SU-DHL-6 (cell line): ENCODE data around the gene LRRC4C.

Experiments used
- H2AFZ ChIP-seq: fragments of 200-600 bp; sonication (generic); 2 replicates; pipeline ENCODE4 v1.6.1; 2014; ENCODE audit warnings: low read depth, mild to moderate bottlenecking, moderate library complexity, mixed read lengths, antibody characterized with exemption, low read length; ENCODE audit not compliant: severe bottlenecking
- H3F3A ChIP-seq: fragments of 200-600 bp; shearing (Covaris generic); 2 replicates; pipeline ENCODE4 v1.6.0; 2016; ENCODE audit warnings: antibody characterized with exemption, mild to moderate bottlenecking; ENCODE audit not compliant: insufficient read depth
- H3K27ac ChIP-seq: fragments of 200-600 bp; sonication (generic); 2 replicates; pipeline ENCODE4 v1.5.1; 2016; ENCODE audit warnings: low read depth, mild to moderate bottlenecking, low read length, moderate library complexity, mixed read lengths
- H3K27me3 ChIP-seq: fragments of 200-600 bp; sonication (generic), shearing (Covaris generic); 2 replicates; pipeline ENCODE4 v1.6.0; 2014; ENCODE audit warnings: mild to moderate bottlenecking, low read length
- H3K36me3 ChIP-seq: fragments of 200-600 bp; sonication (generic); 2 replicates; pipeline ENCODE4 v1.6.1; 2014; ENCODE audit warnings: mild to moderate bottlenecking, low read length, mixed read lengths
- H3K4me2 ChIP-seq: fragments of 300-600, 200-600 bp; shearing (Covaris generic), sonication (generic); 2 replicates; pipeline ENCODE4 v1.6.0; 2014; ENCODE audit warnings: low read length, low read depth, mild to moderate bottlenecking; ENCODE audit not compliant: poor library complexity, severe bottlenecking
- H3K4me3 ChIP-seq: fragments of 200-600 bp; sonication (generic); 2 replicates; pipeline ENCODE4 v1.5.1; 2014; ENCODE audit warnings: antibody characterized with exemption, low read length, mild to moderate bottlenecking, mixed read lengths; ENCODE audit not compliant: insufficient read depth, poor library complexity, severe bottlenecking
- H3K79me2 ChIP-seq: fragments of 200-600 bp; sonication (generic); 2 replicates; pipeline ENCODE4 v1.6.1; 2014; ENCODE audit warnings: mild to moderate bottlenecking, low read length, moderate library complexity; ENCODE audit not compliant: insufficient read depth
- H3K9ac ChIP-seq: fragments of 200-600 bp; sonication (generic); 2 replicates; pipeline ENCODE4 v1.7.0; 2014; ENCODE audit warnings: mild to moderate bottlenecking, low read length
- H3K9me2 ChIP-seq: fragments of 200-600 bp; sonication (generic); replicated peaks from 2 replicates; pipeline ENCODE4 v1.6.1; 2014; ENCODE audit warnings: low read length; ENCODE audit not compliant: insufficient read depth
- H3K9me3 ChIP-seq: fragments of 200-600 bp; sonication (generic); 2 replicates; pipeline ENCODE4 v1.6.1; 2014; ENCODE audit warnings: low read length, mixed read lengths; ENCODE audit not compliant: insufficient read depth
- H4K20me1 ChIP-seq: fragments of 200-600 bp; sonication (generic); 2 replicates; pipeline ENCODE4 v1.6.1; 2014; ENCODE audit warnings: low read depth, mild to moderate bottlenecking, antibody characterized with exemption, low read length, moderate library complexity, mixed read lengths
- EZH2phosphoT487 ChIP-seq: fragments of 200-600 bp; sonication (generic), shearing (Covaris generic); conservative IDR thresholded peaks from 2 replicates; pipeline ENCODE4 v1.6.1; 2018; ENCODE audit warnings: mild to moderate bottlenecking, antibody characterized with exemption, low read length, moderate library complexity, mixed read lengths
- TF ChIP-seq, protein P1 (sequence below): fragments of 200-600 bp; sonication (generic); IDR thresholded peaks from one replicate; pipeline ENCODE4 v1.5.1; 2017; ENCODE audit warnings: antibody characterized with exemption, mild to moderate bottlenecking, low read length, moderate library complexity; ENCODE audit not compliant: insufficient read depth, poor library complexity, severe bottlenecking

The LRRC4C gene

DNA sequence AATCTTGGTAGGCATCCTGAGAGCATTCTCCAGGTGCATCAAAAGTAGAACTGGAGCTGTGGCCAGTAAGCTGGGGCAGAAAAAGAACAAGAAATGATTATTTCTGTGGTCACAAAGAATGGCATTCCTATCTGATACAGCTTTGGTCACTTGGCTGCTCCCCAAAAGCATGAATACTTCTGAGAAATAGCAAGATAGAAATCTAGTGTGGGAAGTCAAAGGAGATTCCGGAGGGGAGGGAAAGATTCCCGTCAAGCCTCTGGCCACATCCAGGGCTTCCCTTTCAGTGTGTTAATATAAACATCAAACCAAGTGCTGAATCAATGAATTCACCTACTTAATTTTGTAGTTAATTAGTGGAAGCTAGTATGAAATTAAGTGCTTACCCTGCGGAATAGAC, 1185.4 kb downstream of the LRRC4C start:
- no peak overlapping the region for H2AFZ ChIP-seq
- H3K4me3 ChIP-seq = no peak overlapping the region
- no peaks in the 10 kb centered on the region for H4K20me1 ChIP-seq
- no peaks in the 10 kb centered on the region for H3K9me2 ChIP-seq
- TF ChIP-seq, protein P1, sequence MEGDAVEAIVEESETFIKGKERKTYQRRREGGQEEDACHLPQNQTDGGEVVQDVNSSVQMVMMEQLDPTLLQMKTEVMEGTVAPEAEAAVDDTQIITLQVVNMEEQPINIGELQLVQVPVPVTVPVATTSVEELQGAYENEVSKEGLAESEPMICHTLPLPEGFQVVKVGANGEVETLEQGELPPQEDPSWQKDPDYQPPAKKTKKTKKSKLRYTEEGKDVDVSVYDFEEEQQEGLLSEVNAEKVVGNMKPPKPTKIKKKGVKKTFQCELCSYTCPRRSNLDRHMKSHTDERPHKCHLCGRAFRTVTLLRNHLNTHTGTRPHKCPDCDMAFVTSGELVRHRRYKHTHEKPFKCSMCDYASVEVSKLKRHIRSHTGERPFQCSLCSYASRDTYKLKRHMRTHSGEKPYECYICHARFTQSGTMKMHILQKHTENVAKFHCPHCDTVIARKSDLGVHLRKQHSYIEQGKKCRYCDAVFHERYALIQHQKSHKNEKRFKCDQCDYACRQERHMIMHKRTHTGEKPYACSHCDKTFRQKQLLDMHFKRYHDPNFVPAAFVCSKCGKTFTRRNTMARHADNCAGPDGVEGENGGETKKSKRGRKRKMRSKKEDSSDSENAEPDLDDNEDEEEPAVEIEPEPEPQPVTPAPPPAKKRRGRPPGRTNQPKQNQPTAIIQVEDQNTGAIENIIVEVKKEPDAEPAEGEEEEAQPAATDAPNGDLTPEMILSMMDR = no peak
- TF ChIP-seq EZH2phosphoT487 = no peak
- no peak overlapping the region for H3K4me2 ChIP-seq
- no peaks in the 10 kb centered on the region for H3F3A ChIP-seq
- no peaks in the 10 kb centered on the region for H3K27me3 ChIP-seq
- H3K36me3 ChIP-seq = no peaks in the 10 kb centered on the region
- no peak overlapping the region for H3K27ac ChIP-seq
- H3K9ac ChIP-seq = no peak overlapping the region
- H3K9me3 ChIP-seq = no peaks in the 10 kb centered on the region
- no peaks in the 10 kb centered on the region for H3K79me2 ChIP-seq

DNA sequence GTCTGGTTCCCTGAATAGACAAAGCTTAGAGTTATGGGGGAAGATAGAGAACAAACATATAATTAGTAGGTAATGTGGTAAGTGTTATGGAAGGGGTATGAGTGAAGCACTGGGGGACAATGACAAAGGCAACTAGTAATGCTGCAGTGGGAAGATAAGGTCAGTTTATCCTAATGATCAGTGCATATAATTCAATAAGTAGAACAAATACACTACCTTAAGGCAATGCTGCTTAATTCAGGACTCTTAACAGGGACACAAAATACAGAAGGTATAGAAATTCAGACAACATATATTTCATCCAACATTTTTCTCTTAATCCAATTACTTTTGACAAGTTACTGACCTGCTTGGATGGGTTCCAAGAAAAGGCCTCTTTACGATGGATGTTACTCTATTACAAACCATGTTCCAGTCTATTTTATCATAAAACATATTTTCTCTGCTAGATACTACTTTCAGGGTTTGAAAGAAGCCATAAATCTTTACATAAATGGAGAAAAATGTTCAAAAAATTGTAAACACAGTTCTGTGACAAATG, 1186.2 kb downstream of the LRRC4C start:
- Histone ChIP-seq H3K4me3 (no peak overlapping the region), H3K79me2 (no peaks in the 10 kb centered on the region), H3K27me3 (no peaks in the 10 kb centered on the region), H3K9me3 (no peaks in the 10 kb centered on the region), H3K9me2 (no peaks in the 10 kb centered on the region), H2AFZ (no peak overlapping the region), H3K27ac (no peak overlapping the region), H4K20me1 (no peaks in the 10 kb centered on the region), H3K4me2 (no peak overlapping the region), H3K36me3 (no peaks in the 10 kb centered on the region), H3K9ac (no peak overlapping the region), H3F3A (no peaks in the 10 kb centered on the region)
- TF ChIP-seq EZH2phosphoT487 = no peak
- TF ChIP-seq, protein P1 = no peak

- Histone ChIP-seq H3K4me3 (no peak overlapping the region), H3K9ac (no peak overlapping the region), H2AFZ (no peak overlapping the region), H4K20me1 (no peaks in the 10 kb centered on the region), H3K27me3 (no peaks in the 10 kb centered on the region), H3K9me2 (no peaks in the 10 kb centered on the region), H3K9me3 (no peaks in the 10 kb centered on the region), H3K36me3 (no peaks in the 10 kb centered on the region), H3K27ac (no peak overlapping the region), H3K79me2 (no peaks in the 10 kb centered on the region), H3F3A (no peaks in the 10 kb centered on the region), H3K4me2 (no peak overlapping the region)
- TF ChIP-seq, protein P1 = no peak
- TF ChIP-seq EZH2phosphoT487 = no peak
Measured at GRCh38 chr11:40271361-40271760, 1188.1 kb downstream of the LRRC4C start.
